Measurements from ENCODE around the gene ZP4.

- TF ChIP-seq BHLHE40 (IDR thresholded peaks at IDR 0.05; ENCODE audit: low read length) (no peak), RARG (CRISPR knock-in tag; IDR thresholded peaks at IDR 0.05; ENCODE audit: low read depth) (no peak), CREB1 (IDR thresholded peaks at IDR 0.05) (no peak), CREB1 (CRISPR knock-in tag; IDR thresholded peaks at IDR 0.05) (no peak), CTCF (CRISPR knock-in tag; IDR thresholded peaks at IDR 0.05) (no peak), KLF9 (CRISPR knock-in tag; IDR thresholded peaks at IDR 0.05; ENCODE audit: low read depth) (no peak), ZNF614 (CRISPR knock-in tag; IDR thresholded peaks at IDR 0.05; ENCODE audit: borderline replicate concordance) (no peak)
Measured at GRCh38 chr1:237857455-237857854, 33.3 kb downstream of the ZP4 start.

All from HepG2 (cell line).